ENCODE results near the gene SBK2.

Gene SBK2

DNA sequence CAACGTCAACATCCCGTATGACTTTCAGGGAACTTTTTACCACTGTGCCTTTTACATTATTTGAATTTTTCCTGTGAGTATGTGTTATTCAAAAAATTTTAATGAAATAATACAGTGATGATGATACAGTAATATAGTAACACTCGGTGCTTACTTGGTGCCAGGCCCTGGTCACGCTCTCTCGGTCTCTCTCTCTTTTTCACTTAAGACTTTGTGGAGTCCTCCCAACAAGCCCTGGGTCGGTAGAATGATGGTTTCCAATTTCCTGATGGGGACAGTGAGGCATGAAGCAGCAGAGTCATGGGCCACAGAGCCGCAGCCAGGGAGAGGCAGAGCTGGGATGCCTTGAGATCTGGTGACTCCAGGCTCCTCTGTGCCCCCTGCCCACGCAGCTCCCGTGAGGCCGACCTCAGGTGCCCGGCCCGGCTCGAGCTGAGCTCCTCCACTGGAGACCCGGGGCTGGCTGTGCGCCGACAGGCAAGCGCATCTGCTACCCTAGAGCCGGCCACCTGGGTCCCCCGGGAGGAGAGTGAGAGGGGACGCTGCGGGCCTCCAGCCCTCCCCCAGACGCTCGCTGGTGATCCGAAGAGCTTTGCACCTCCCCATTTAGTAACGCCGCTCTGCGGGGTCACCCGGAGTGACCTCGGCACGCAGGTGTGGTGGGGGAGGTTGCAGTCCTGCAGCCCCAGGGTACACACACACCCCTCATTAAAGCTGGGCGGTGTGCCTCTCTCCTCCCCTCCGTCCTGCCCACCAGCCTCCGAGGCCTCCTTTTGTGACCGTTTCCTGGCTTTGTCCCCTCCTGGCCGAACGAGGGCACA is 12.8 kb upstream of the SBK2 start:
- H3K36me3 ChIP-seq (ENCODE audit: low read depth) = no peaks in the 10 kb centered on the region
- no peaks in the 10 kb centered on the region for H3K9me3 ChIP-seq (ENCODE audit: severe bottlenecking)
- TF ChIP-seq, protein P1, sequence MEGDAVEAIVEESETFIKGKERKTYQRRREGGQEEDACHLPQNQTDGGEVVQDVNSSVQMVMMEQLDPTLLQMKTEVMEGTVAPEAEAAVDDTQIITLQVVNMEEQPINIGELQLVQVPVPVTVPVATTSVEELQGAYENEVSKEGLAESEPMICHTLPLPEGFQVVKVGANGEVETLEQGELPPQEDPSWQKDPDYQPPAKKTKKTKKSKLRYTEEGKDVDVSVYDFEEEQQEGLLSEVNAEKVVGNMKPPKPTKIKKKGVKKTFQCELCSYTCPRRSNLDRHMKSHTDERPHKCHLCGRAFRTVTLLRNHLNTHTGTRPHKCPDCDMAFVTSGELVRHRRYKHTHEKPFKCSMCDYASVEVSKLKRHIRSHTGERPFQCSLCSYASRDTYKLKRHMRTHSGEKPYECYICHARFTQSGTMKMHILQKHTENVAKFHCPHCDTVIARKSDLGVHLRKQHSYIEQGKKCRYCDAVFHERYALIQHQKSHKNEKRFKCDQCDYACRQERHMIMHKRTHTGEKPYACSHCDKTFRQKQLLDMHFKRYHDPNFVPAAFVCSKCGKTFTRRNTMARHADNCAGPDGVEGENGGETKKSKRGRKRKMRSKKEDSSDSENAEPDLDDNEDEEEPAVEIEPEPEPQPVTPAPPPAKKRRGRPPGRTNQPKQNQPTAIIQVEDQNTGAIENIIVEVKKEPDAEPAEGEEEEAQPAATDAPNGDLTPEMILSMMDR (IDR thresholded peaks at IDR 0.05; ENCODE audit: poor library complexity, severe bottlenecking) = no peak
- H3K4me3 ChIP-seq (ENCODE audit: severe bottlenecking) = no peak overlapping the region
- peaks cover 28% of the 10 kb centered on the region for H3K4me1 ChIP-seq (ENCODE audit: insufficient read depth, poor library complexity, severe bottlenecking)
- ATAC-seq (ENCODE audit: low read depth) = peak; percentile 67
- peak overlapping the region; percentile 90 for H3K27ac ChIP-seq (ENCODE audit: poor library complexity, severe bottlenecking)
- H3K27me3 ChIP-seq (ENCODE audit: insufficient read depth, poor library complexity, severe bottlenecking) = no peaks in the 10 kb centered on the region
- DNase-seq (ENCODE audit: low spot score) = no peak

DNA sequence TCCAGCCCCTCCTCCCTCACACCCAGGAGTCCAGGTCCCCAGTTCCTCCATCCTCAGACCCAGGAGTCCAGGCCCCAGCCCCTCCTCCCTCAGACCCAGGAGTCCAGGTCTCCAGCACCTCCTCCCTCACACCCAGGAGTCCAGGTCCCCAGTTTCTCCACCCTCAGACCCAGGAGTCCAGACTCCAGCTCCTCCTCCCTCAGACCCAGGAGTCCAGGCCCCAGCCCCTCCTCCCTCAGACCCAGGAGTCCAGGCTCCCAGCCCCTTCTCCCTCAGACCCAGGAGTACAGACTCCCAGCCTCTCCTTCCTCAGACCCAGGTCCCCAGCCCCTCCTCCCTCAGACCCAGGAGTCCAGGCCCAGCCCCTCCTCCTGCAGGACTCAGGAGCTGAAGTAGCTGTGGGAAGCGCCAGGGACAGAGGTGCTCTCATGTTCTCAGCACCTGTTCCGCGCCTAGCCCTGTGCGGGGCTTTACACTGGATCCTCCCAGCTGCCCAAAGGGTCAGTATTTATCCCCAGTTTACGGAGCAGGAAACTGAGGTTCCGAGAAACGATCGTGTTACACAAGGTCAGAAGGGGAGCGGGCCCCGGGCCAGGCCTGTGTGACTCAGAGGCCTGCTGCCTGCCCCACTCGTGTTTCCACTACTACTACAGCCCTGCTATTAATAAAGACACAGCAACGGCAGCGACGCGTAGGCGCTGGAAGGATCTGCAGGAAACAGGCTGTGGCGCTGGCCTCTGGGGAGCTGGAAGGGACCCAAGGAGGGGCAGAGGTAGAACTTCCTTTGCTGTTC is 10.1 kb upstream of the SBK2 start:
- ATAC-seq (ENCODE audit: low read depth) (no peak), DNase-seq (ENCODE audit: low spot score) (no peak)
- Histone ChIP-seq H3K36me3 (ENCODE audit: low read depth) (no peaks in the 10 kb centered on the region), H3K4me1 (ENCODE audit: insufficient read depth, poor library complexity, severe bottlenecking) (peaks cover 18% of the 10 kb centered on the region), H3K4me3 (ENCODE audit: severe bottlenecking) (no peak overlapping the region), H3K9me3 (ENCODE audit: severe bottlenecking) (no peaks in the 10 kb centered on the region), H3K27ac (ENCODE audit: poor library complexity, severe bottlenecking) (no peak overlapping the region), H3K27me3 (ENCODE audit: insufficient read depth, poor library complexity, severe bottlenecking) (no peaks in the 10 kb centered on the region)
- TF ChIP-seq, protein P1 (IDR thresholded peaks at IDR 0.05; ENCODE audit: poor library complexity, severe bottlenecking) = no peak

DNA sequence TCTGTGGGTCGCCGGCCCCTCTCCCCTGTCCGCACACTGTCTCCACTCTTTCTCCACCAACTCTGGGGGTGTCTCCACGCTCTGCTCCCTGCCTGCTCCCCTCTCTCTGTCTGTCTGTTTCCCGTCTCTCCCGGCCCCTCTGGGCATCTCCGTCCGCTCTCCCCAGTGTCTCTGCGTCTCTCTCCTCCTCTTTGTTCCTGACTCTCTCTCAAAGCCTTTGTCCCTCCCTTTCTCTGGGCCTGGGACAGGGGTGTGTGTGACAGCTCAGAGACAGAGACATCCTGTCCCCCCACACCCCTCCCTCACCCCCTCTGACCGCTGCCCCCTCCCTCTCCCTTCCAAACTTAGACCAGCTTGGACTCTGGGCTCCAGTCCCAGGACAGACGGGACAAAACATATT is 9.1 kb upstream of the SBK2 start:
- no peak overlapping the region for H3K4me3 ChIP-seq (ENCODE audit: severe bottlenecking)
- TF ChIP-seq, protein P1 (IDR thresholded peaks at IDR 0.05; ENCODE audit: poor library complexity, severe bottlenecking) = no peak
- H3K36me3 ChIP-seq (ENCODE audit: low read depth) = no peaks in the 10 kb centered on the region
- no peaks in the 10 kb centered on the region for H3K9me3 ChIP-seq (ENCODE audit: severe bottlenecking)
- H3K4me1 ChIP-seq (ENCODE audit: insufficient read depth, poor library complexity, severe bottlenecking) = peaks cover 18% of the 10 kb centered on the region
- H3K27ac ChIP-seq (ENCODE audit: poor library complexity, severe bottlenecking) = no peak overlapping the region
- ATAC-seq (ENCODE audit: low read depth) (no peak), DNase-seq (ENCODE audit: low spot score) (no peak)
- no peaks in the 10 kb centered on the region for H3K27me3 ChIP-seq (ENCODE audit: insufficient read depth, poor library complexity, severe bottlenecking)

DNA sequence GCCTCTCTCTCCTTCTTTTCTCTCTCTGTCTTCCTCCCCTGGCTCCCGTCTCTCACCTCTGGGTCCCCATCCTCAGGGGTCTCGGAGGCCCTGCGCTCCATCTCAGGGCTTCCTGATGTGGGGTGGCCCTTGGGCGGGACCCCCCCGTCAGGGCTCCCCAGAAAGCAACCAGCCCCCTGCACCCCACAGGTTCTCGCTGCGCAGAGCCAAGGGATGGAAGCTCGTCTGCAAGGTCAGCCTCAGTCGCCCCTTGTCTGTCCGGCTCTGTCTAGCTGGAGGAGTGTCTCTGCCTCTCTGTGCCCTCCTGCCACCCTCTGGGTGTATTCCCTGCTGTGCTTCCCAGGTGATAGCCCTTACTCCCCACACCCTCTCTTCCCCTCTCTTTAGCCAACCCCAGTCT is 8.5 kb upstream of the SBK2 start, which contains the start of gene SBK3:
SBK3 (minus strand) TSS at position 101 of the 400 bp plus-strand sequence; CDS start at position 101, 0 bp downstream.
- peaks cover 18% of the 10 kb centered on the region for H3K4me1 ChIP-seq (ENCODE audit: insufficient read depth, poor library complexity, severe bottlenecking)

More for the DNA sequence above, 8.5 kb upstream of the SBK2 start, which contains the start of gene SBK3:
- H3K4me3 ChIP-seq (ENCODE audit: severe bottlenecking) = no peak within 1 kb of the TSS
- no peaks in the 10 kb centered on the region for H3K27me3 ChIP-seq (ENCODE audit: insufficient read depth, poor library complexity, severe bottlenecking)
- no peaks in the 10 kb centered on the region for H3K9me3 ChIP-seq (ENCODE audit: severe bottlenecking)
- no peaks in the 10 kb centered on the region for H3K36me3 ChIP-seq (ENCODE audit: low read depth)
- DNase-seq (ENCODE audit: low spot score) (no peak), ATAC-seq (ENCODE audit: low read depth) (no peak)
- TF ChIP-seq, protein P1 (IDR thresholded peaks at IDR 0.05; ENCODE audit: poor library complexity, severe bottlenecking) = no peak
- H3K27ac ChIP-seq (ENCODE audit: poor library complexity, severe bottlenecking) = no peak within 1 kb of the TSS

Measured in RWPE2 (cell line).